Stimulated activated CD4-positive, alpha-beta T cell treated with anti-CD3 and anti-CD28 coated beads, TNF-alpha, amount 100 ng/mL, for 4 hours (primary cell): Measurements from ENCODE around the gene SURF4.

ENCODE experiments used
- DNase-seq, 3 experiments: peaks; one replicate each; pipeline ENCODE4 v3.0.0-alpha.2; 2020; ENCODE audit warnings: low read depth in 3 of 3

SURF4 gene

DNA sequence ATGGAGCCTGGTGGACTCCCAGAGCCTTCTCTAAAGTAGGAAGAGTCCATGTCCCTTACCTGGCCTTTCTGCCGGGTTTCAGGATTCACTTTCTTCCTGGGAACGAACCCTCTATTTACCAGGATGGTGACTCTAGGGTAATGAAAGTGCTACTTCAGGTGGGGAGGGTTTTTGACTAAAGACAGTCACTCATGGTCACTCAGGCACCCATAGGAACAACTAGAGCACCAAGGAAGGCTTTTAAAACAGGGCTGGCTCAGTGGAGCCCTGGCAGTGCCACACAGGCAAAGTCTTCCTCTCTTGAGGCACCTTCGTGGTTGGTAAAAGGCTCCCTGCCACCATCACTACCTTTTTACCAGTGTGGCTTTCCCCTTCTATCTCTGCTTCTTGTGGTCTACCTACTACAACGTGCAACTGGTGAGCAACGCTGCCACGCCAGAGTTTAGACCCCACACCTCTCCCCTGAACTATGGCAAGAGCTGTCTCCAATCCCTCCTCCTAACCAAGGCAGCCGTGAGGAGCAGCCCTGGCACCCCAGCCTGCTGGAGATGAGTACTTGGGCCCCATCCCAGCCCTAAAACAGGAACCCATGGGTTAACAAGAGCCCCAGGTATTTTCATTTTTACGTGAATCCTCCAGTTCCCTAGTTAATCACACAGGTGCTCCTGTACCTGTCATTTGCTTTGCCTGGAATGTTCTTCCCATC, 23.1 kb downstream of the SURF4 start:
- no peak for DNase-seq

DNA sequence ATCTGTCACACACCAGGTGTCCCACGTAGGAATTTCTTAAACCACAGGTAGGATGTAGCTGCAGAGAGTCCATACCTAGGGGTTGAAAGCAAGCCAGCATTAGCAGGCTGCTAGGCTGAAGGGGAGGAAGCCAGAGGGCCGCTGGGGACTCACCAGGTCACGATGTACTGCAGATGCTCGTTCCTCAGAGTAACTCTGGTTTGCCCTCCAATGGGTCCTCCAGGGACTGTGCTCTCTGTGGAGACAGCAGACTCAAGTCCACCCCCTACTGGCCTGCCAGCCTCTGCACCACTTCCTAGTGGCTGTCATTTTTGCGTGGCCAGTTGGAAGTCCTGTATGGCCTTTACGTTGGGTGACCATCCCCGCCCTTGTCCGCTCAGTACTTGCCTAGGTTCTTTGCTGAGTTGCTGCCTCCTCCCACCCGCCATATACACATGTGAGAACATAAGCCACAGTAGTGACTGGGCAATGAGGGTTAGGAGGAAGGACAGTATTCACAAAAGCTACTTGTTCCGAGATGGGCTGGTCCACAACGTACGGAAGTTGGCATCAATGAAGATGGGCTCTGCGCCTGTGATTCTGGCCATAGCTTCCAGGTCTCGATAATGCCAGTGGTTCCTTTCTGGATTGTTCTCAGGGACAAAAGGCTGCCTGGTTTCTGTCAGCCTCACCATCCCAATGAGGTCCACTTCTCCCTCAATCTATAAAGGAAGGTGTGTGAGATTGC, 23.8 kb downstream of the SURF4 start:
- DNase-seq = no peak

DNA sequence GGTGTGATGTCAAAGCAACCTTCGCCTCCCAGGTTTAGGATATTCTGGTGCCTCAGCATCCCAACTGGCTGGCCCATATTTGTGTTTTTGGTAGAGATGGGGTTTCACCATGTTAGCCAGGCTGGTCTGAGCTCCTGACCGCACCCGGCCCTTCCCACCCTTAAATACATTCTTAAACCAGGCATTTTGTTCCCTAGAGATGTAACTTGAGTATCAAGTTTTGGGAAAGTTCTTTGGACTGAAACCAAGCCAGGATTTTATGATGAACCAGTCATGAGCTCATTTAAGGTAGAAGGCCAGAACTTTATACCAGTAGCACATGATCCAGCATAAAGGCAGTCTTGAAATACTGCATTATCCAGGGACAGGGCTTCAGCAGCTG, 24.3 kb downstream of the SURF4 start:
- DNase-seq = no peak

DNA sequence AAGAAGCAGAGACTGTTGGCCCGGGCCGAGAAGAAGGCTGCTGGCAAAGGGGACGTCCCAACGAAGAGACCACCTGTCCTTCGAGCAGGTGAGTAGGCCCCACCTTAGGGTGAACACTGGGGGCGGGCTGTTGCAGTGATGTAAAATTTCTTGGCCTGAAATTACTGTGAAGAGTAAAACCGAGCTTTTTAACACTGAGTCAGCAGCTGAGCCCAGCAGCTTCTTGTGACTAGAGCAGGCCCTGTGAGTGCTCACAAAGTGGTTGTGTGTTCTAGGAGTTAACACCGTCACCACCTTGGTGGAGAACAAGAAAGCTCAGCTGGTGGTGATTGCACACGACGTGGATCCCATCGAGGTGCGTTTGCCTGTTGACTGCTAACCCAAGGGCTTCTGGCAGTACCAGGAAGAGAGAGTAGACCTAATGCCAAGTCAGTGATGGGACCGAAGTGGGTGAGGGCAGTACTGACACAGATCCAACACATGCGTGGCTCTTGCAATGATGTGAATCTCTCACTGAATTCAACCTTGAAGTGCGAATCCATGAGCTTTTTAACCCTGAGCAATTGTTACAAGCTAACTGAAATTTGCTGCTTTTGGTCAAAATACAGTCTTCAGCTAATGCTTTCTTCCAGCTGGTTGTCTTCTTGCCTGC, 25.8 kb downstream of the SURF4 start:
- no peak for DNase-seq

DNA sequence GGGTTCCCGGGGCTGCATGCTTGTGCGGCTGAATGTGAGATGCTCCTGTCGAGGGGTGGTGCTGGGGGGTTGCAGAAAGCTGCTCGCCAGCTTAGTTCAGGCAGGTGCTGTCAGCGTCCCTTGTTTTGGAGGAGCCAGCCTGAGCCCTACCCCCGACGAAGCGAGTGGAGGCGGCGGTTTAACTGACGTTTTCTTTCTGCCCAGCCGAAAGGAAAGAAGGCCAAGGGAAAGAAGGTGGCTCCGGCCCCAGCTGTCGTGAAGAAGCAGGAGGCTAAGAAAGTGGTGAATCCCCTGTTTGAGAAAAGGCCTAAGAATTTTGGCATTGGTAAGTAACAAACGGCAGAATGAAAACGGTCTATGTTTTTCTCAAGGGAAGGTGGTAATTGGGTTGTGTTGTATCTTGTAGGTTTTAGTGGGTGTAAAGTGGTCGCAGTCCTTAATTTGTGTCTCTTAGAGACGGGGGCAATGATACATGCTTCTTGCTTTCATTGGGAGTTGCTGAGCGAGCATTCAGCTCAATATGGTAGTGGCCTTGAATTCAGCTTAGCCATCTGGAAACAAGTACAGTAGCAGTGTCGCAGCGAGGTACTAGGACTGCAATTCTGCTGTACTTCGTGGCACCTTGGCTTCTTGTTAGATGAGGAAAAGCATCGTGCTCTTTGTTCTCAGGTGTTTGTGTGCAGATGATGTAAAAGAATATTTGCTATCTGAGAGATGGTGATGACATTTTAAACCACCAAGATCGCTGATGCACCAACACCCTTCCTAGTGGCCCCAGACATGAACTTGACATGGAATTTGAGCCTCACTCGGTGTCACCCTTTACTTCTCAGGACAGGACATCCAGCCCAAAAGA, 26.9 kb downstream of the SURF4 start:
- DNase-seq = no peak

DNA sequence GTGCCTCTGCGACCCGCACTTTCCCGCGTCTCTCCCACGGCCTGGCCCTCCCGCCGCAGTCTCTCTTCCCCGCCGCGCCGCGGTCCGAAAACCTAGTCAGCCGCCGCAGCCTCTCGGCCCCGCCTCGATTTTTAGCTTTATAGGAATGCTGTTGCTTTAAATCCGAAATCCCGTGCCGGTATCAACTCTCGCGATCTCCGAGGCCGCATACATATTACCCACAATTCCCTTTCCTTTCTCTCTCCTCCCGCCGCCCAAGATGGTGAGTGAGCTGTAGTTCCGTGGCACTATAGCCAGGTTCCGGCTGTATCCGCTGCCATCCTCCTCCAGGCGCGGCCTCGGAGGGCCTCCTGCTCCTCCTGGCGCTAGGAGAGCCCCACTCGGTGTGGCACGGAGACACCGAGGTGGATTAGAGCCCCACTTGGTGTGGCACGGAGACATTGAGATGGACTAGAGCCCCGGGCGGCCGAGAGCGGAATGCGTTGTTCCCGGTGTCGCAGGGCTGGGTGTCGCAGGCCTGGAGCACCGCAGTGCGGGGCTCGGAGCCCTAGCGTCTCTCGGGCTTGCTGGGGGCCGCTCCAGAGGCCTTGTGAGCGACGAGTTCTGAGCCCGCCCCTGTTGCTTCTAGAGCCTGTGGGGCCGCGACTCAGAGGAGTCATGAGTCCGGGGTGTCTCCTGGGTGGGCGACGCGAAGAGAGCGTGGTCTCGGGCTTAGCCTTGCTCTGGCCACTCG, 27.7 kb downstream of the SURF4 start, which contains the start of the genes MED22 and RPL7A:
TSS of gene MED22 (minus strand) at position 147 of the 733 bp plus-strand sequence. CDS start 1,469 bp downstream, outside the sequence.
TSS of gene RPL7A (plus strand) at position 234 of the 733 bp plus-strand sequence. CDS start at position 260, 26 bp downstream.
- peak; percentile 83 to 88 (median 85) for DNase-seq

DNA sequence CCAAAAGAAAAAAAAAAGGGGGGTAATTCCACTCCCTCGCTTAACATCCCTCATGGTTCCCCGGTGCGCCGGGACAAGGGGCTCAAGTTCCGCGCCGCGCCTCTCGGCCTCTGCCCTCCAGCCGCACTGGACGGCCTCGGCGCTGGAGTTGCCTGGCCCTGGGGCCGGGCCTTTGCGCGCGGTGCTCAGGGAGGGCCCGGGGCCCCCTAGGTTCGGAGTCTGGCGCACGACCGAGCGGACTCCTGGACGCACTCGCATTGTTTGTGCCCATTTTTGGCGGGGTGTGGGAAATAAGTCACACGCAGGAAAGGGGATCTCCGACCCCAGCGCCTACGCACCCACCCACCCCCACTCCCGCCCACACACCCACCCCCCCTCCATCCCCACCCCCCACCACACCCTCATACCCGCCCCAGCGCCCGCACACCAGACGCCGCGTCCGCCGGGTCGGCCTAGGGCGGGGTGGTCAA, 28.3 kb downstream of the SURF4 start:
- peak in 1 of 3 experiments; percentile 24 for DNase-seq

DNA sequence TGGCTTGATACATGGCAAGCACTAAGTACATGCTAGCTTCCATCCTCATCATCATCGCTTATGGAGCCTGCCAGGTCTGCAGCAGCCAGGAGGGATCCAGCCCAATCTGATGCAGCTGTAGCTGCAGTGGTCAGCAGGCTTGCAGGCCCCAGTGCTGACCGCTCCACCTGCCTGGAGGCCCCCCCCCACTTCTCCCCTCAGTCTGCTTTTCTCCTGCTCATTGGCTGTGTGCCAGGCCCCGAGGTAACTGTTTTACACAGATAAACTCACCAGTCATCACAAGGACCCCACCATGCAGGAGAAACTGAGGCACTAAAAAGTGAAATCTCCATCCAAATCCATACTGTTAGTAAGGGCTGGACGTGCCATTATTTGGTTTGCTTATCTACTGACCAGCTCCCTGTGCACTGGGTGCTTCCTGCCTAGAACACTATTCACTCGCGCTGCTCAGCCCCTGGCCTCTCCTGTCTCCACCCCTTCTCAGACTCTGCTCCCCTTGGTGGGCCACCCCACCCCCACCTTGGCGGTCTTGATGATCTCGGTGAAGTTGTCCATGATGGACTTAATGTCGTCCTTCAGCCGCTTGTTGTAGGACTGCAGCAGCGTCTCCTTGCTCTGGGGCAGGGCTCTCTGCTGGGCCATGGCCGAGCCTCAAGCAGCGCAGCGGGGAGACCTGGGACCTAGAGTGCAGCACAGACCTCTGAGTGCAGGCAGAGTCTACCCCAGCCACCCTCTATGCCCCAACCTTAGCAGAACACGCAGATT, 29.7 kb downstream of the SURF4 start:
- DNase-seq = no peak

DNA sequence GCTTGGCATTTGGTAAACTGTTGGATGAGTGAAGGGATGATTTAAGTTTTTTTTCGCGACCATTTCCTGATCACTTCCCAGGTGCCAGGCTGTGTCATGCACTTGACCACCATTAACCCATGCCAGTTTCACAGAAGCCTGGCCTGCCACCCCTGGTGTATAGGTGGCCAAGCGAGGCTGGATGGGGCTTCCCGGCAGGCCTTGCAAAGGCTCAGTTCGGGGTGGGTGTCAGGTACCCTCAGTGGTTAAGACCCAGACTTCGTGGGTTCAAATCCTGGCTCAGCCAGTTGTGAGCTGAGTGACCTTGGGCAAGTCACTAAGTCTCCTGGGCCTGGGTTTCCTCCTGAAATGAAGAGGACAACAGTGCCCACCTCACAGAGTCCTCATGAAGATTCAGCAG, 30.3 kb downstream of the SURF4 start:
- DNase-seq = no peak

DNA sequence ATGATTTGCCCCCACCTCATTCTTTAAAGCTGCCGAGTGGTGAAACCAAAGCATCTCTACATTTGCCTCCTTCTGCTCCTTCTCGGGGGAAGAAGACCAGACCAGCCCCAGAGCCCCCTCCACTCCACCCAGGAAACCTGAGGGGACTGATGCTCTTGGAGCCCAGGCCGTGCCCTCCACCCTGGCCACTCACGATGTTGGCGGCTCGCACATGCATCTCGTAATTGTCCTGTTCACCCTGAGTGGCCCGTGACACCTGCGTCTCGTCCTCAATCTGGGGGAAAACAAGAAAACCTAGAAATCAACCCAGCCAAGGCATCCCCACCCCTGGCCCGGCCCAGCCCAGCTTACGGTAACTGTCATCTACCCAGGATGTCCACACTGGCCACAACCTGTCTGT, 30.9 kb downstream of the SURF4 start:
- no peak for DNase-seq

DNA sequence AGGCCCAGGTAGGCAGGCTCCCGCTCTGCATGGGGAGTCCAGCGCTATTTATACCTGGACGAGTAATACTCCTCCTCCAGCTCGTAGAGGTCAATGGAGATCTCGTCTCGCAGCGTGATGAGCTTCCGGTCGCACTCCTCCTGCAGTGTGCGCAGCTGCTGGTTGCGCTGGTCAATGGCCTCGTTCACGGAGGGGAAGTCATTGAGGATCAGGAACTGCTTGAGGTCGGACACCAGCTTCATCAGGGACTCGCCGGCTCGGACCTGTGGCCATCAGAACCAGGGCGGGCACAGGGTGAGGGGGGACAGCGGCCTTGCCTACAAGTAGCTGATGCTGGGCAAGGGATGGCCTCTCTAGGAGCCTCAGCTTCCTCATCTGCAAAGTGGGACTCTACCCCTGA, 31.8 kb downstream of the SURF4 start:
- DNase-seq = no peak

DNA sequence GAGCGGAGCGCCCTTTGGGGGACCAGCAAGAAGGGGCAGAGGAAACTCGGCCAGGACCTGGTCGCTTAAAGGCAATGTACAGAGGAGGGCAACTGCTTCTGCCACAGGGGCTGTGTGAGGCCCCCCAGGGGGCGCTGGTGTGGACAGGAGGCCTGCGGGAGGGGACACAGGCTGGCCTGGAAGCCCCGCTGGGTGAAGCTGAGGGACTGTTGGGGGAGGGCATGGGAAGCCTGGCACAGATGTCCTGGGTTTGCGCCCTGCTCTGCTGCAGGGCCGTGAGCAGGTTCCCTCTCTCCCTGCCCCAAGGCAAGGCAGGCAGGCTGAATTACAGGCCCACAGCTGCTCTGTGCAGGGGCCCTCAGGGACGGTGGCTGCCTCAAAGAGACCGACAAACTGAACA, 33.3 kb downstream of the SURF4 start:
- no peak for DNase-seq

DNA sequence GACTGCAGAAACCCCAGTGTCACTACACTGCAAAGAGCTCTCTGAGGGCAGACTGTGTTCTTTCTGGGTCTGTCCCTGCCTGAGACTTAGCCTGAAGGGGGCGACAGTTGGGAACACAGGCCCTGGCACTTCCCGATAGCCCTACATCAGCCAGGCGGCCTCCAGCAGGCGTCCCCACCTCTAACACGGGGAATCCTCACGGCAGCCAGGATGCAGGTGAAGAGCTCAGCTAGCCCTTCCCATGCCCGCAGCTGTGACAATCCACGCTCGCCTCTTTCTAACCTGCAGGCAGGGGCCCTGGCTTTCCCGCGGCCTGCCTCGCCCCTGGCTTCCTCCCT, 33.8 kb downstream of the SURF4 start:
- no peak for DNase-seq

DNA sequence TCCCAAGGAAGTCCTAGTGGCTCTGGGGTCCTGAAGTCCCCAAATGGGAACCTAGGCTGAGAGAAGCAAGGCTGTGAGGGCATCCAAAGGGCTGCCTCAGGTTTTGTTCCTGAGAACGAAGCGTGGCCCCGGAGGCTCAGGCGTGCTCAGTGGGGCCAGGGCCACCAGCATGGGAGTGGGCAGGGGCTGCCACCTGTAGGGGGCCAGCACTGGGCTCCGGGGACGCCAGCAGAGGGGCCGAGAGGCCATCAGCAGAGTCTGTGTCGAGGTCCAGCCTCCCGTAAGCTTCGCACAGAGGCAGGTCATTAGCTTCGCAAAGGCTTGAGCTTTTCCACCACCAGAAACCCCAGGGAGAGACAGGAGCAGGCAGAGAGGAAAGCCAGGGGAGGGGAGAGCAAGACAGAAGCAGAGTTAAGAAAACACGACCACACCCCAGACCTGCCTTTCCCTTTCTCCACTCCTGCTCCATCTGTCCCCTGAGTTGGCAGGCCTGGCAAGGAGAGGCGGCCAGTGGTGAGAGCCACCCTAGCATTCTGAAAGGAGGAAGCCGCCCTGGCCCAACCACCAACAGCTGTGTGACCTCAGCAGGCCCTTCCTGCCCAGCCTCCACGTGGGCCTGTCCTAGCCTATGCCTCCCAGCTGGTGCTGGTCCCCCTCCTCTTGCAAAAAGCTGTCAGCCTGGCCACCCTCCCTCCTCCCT, 34.3 kb downstream of the SURF4 start:
- no peak for DNase-seq

DNA sequence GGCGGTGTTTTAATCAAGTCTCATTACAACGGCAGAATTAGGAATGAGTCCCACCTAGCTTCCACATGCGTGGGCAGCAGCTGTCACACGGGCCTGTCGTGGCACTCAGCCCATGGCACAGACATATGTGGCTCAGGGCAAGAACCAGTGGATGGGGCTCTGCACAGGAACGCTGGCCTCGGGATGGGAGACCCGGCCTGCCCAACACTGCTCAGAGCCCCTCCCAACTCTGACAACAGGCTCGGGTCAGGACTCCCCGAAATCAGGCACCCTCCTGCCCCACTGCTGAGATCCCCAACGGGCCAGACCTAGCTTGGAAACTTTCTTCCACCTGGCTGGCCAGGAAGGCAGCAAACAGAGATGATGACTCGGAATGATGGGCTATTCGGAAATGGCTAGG, 34.9 kb downstream of the SURF4 start:
- no peak for DNase-seq

DNA sequence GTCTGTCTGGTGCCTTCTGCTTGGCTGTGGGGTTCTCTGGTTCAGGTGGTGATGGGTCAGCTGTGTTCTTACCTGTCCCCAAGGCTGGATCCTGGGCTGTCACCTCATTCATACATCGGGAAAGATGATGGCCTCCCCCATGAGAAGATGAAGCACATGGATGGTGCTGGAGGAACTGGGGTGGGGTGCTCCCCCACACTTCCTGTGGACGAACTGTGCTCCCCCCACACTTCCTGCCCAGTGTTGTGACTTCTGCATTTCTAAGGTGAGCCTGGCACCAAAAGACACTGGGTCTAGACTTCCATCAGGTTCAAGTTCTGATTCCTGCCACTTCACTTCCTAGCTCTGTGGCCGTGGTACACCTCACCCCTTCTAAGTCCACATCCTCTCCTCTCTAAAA, 35.6 kb downstream of the SURF4 start:
- DNase-seq = no peak

DNA sequence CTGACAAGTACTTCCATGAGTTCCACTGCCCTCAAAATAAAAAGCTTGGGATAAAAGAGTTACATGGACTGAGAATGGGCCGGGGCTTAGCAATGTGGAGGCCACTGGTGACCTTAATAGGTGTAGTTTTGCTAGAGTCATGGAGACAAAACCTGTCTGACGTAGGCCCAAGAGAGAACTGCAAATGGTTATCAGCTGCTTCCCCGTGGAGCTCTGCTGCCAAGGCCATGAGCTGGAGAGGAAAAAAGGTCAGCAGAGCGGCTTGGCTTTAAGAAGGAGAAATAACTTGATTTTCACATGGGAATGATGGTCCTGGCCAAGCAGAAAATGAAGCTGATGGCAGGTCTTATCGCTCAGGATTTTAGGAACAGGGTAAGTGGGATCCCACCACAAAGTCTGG, 36.2 kb downstream of the SURF4 start:
- no peak for DNase-seq

DNA sequence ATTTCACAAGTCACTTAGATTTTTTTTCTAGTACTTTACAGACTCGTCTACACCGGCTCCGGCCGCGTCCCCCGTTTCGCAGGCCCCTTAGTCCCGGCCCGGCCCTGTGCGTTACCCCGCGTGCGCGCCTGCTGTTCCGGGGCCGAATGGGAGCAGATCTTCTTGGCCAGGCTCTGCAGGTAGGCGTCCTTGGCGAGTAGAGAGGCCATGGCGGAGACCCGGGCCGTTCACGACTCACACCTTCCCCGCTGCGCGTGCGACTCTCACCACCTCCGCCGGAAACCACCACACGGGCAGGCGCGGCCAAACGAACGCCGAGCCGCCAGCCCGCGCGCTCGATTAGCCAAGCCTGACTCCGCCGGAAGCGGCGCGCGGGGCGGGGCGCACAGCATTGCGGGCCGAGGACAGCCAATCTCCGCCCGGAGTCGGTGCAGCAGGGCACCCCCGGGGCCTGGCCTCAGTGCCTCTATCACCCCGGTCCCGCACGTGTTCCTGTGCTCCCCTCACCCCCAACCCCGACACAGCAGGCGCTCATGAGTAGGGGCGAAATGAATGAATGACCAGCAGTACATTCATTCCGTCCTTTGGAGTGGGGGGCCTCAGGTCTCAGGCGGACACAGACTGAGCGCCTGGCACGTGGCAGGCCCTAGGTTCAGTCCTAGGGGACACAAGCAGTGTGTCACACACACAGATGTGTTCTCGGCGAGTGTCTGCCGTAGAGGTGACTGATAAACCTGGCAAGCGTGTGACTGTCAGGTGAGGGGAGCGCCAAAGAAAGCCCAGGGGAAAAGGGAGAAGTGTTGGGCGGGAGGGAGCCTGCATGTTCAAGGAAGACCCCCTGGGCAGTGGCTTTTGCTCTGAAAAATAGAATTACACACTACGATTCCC, 39.7 kb downstream of the SURF4 start, which contains the start of gene SURF6:
TSS of gene SURF6 (minus strand) at position 265 of the 888 bp plus-strand sequence. CDS start at position 209, 56 bp downstream.
- peak; percentile 84 to 89 (median 85) for DNase-seq
